Measurements from ENCODE around the gene NADK2. TPM values are rescaled to one million over a fixed set of nuclear protein-coding genes. Genes with fewer than 3 reads are reported as not detected.

Gene NADK2
- total and polyA plus RNA-seq, 2 donors, result 54.5 to 63.2 TPM

DNA sequence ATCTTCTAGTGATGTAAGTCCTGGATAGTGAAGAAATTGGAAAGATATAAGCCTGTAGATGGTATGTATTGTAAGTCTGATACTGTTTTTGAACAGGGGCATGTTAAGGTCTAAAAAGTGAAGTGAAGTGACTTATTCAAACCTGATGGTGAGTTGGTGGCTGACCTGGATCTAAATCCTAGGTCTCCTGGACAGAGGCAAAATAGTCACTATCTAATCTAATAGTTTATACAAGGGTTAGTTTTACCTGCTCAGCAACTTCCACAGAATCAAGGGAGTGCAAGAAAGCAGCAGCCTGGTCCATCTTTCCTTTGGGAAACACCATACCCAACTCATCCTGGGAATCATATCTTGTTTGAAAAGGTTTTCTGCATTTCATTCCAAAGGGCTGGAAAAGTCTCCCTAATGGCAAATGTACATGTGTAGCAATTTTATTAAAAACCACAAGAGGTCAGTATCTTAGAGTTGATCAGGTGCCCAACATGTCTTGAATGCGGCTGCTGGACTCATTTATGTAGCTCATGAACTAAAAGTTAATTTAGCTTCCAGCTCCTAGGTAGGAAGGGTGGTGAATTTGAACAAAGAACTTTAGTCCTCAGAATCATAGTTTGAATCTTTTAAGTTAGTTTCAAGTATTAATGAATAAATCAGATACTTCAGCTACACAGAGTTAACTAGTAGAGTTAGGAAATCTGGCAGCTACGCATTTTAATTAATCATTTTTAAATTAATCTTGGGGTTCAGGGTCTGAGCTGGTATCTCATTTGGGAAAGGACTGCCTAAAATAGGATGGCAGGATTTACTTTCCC lies 63.8 kb downstream of the NADK2 start:
- peaks cover 1% of the 10 kb centered on the region for H3K36me3 ChIP-seq (ENCODE audit: insufficient read depth)
- 49% methylated on average over 2 of the region's 2 CpGs for WGBS

GRCh38 chr5:36177154-36177553 lies 64.6 kb downstream of the NADK2 start:
- H3K27ac ChIP-seq (ENCODE audit: low read depth), result no peak overlapping the region

More for the DNA sequence above, 63.8 kb downstream of the NADK2 start:
- Histone ChIP-seq H3K27ac (ENCODE audit: low read depth) (no peak overlapping the region), H3K4me3 (ENCODE audit: low read depth, low read length) (no peak overlapping the region), H3K4me1 (ENCODE audit: insufficient read depth) (no peaks in the 10 kb centered on the region)
- DNase-seq (ENCODE audit: extremely low spot score), result no peak

GRCh38 chr5:36175043-36175442 lies 66.7 kb downstream of the NADK2 start:
- H3K27ac ChIP-seq (ENCODE audit: low read depth), result no peak overlapping the region
- 87% methylated on average over 5 of the region's 5 CpGs for WGBS
- no peak overlapping the region for H3K4me3 ChIP-seq (ENCODE audit: low read depth, low read length)
- no peaks in the 10 kb centered on the region for H3K4me1 ChIP-seq (ENCODE audit: insufficient read depth)
- no peak for DNase-seq (ENCODE audit: extremely low spot score)
- peaks cover 6% of the 10 kb centered on the region for H3K36me3 ChIP-seq (ENCODE audit: insufficient read depth)

More at GRCh38 chr5:36177154-36177553, 64.6 kb downstream of the NADK2 start:
- Histone ChIP-seq H3K4me3 (ENCODE audit: low read depth, low read length) (no peak overlapping the region), H3K36me3 (ENCODE audit: insufficient read depth) (peaks cover 1% of the 10 kb centered on the region), H3K4me1 (ENCODE audit: insufficient read depth) (no peaks in the 10 kb centered on the region)
- DNase-seq (ENCODE audit: extremely low spot score), result no peak
- WGBS, result 89% methylated on average over 2 of the region's 2 CpGs

GRCh38 chr5:36174119-36174518 lies 67.6 kb downstream of the NADK2 start:
- DNase-seq (ENCODE audit: extremely low spot score), result no peak
- Histone ChIP-seq H3K4me3 (ENCODE audit: low read depth, low read length) (no peak overlapping the region), H3K36me3 (ENCODE audit: insufficient read depth) (peaks cover 6% of the 10 kb centered on the region), H3K4me1 (ENCODE audit: insufficient read depth) (no peaks in the 10 kb centered on the region), H3K27ac (ENCODE audit: low read depth) (no peak overlapping the region)
- 68% methylated on average over 3 of the region's 3 CpGs for WGBS

DNA sequence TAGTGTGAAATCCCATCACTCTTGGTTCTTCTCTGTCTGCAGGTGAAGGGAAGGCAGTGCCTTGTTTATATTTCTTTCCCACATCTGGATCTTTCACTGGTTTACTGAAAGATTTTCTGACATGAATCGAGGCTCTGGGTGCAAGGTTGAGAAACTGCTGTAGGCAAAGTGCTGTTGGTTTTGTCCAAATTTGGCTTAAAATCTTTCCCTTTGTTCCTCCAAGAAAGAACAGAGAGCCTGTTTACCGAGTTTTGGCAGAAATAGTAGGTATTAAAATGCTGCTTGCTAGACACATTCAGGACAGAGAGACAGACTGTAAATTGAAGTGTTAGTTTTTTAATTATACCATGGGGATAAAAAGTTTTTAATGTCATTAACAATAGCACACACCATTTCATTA lies 68.3 kb downstream of the NADK2 start:
- no peaks in the 10 kb centered on the region for H3K4me1 ChIP-seq (ENCODE audit: insufficient read depth)
- no peak overlapping the region for H3K27ac ChIP-seq (ENCODE audit: low read depth)
- H3K36me3 ChIP-seq (ENCODE audit: insufficient read depth), result peaks cover 6% of the 10 kb centered on the region
- WGBS, result 70% methylated on average over 2 of the region's 2 CpGs
- DNase-seq (ENCODE audit: extremely low spot score), result no peak
- H3K4me3 ChIP-seq (ENCODE audit: low read depth, low read length), result no peak overlapping the region

DNA sequence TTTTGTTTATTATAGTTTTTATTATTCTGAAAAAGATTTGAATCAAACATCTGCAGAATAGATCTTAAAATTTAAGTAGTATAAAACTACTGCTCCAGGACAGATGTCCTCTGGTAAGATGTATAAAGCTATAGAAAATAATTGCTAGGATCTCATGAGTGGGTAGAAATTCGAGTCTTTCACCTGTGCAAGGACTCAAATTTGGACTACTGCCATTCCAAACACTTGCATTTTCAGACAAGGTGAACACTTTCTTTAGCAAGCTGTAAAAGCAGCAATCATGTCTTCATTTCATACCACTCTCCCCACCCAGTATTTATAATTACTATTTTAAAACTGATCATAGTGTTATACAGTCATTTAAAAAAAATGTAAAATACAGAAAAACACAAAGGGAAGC lies 69.1 kb downstream of the NADK2 start:
- WGBS, result 83% methylated on average over 1 of the region's 1 CpG
- Histone ChIP-seq H3K4me3 (ENCODE audit: low read depth, low read length) (no peak overlapping the region), H3K27ac (ENCODE audit: low read depth) (no peak overlapping the region), H3K36me3 (ENCODE audit: insufficient read depth) (peaks cover 6% of the 10 kb centered on the region), H3K4me1 (ENCODE audit: insufficient read depth) (no peaks in the 10 kb centered on the region)
- no peak for DNase-seq (ENCODE audit: extremely low spot score)

GRCh38 chr5:36170832-36171424 lies 70.8 kb downstream of the NADK2 start:
- WGBS, result 79% methylated on average over 5 of the region's 5 CpGs
- H3K36me3 ChIP-seq (ENCODE audit: insufficient read depth), result peaks cover 6% of the 10 kb centered on the region

DNA sequence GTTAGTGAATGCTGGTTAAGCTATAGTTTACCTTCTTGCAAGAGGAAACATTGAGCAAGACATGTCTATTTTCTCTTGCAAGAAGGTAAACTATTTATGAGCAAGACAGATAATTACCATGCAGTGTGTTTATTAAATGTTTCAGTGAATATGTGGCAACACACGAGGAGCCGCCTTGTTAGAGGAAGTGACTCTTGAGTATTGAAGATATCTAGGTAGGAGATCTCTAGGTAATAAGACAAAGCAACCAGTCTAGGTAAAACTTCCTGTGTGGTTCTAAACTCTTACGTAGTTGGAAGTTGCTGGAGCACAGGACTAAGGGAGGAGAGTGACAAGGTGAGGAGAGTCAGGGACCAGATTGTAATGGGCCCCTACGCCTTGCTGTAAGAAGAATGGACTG lies 73.0 kb downstream of the NADK2 start:
- DNase-seq (ENCODE audit: extremely low spot score), result no peak
- WGBS, result 89% methylated on average over 4 of the region's 4 CpGs
- H3K36me3 ChIP-seq (ENCODE audit: insufficient read depth), result peaks cover 6% of the 10 kb centered on the region

More at GRCh38 chr5:36170832-36171424, 70.8 kb downstream of the NADK2 start:
- H3K4me1 ChIP-seq (ENCODE audit: insufficient read depth), result no peaks in the 10 kb centered on the region
- H3K27ac ChIP-seq (ENCODE audit: low read depth), result no peak overlapping the region
- H3K4me3 ChIP-seq (ENCODE audit: low read depth, low read length), result no peak overlapping the region
- no peak for DNase-seq (ENCODE audit: extremely low spot score)

GRCh38 chr5:36164461-36164860 lies 77.3 kb downstream of the NADK2 start:
- WGBS, result 94% methylated on average over 4 of the region's 4 CpGs
- peaks cover 2% of the 10 kb centered on the region for H3K36me3 ChIP-seq (ENCODE audit: insufficient read depth)
- H3K4me3 ChIP-seq (ENCODE audit: low read depth, low read length), result no peak overlapping the region
- H3K4me1 ChIP-seq (ENCODE audit: insufficient read depth), result no peaks in the 10 kb centered on the region
- DNase-seq (ENCODE audit: extremely low spot score), result no peak
- H3K27ac ChIP-seq (ENCODE audit: low read depth), result no peak overlapping the region

More for the DNA sequence above, 73.0 kb downstream of the NADK2 start:
- no peaks in the 10 kb centered on the region for H3K4me1 ChIP-seq (ENCODE audit: insufficient read depth)
- H3K4me3 ChIP-seq (ENCODE audit: low read depth, low read length), result no peak overlapping the region
- no peak overlapping the region for H3K27ac ChIP-seq (ENCODE audit: low read depth)

DNA sequence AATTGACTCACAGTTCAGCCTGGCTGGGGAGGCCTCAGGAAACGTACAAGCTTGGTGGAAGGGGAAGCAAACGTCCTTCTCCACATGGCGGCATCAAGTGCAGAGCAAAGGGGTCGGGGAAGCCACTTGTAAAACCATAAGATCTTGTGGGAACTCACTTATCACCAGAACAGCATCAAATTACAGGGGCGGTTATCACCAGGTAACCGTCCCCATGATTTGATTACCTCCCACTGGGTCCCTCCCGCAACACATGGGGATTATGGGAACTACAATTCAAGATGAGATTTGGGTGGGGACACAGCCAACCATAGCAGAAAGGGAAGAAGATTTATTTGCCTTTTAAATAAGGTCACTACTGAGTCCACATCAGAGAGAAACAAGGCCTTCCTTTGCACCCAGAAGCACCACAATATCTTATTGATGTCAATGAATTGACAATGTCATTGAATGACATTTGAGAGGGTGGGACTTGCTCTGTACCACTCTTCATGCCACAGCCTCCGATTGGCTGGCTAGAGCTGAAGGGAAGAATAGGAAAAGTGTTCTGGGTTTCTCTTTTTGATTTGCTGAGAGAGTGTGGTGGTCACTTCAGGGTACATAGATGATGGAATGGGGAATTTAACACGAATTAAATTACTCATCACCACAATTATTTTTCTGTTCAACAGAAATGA lies 78.8 kb downstream of the NADK2 start:
- Histone ChIP-seq H3K36me3 (ENCODE audit: insufficient read depth) (peaks cover 2% of the 10 kb centered on the region), H3K4me1 (ENCODE audit: insufficient read depth) (no peaks in the 10 kb centered on the region), H3K27ac (ENCODE audit: low read depth) (no peak overlapping the region), H3K4me3 (ENCODE audit: low read depth, low read length) (no peak overlapping the region)
- no peak for DNase-seq (ENCODE audit: extremely low spot score)
- 83% methylated on average over 9 of the region's 9 CpGs for WGBS

DNA sequence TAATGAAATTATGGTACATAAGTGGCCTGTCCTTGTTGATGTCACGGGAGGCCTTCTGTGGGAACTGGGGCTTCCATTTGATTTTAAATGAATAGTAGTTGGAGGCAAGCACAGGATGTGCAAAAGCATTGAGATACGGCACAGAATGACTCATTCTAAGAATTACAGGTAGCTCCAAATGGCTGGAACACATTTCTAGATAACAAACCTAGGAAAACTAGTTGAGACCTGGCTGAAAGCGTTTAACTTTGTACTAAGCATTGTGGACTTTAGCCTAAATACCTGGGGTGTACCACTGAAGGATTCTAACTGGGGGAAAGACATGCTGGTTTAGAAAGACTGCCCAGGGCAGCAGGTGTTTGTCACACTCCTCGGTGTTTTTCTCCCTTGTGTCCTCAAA lies 80.4 kb downstream of the NADK2 start:
- no peaks in the 10 kb centered on the region for H3K36me3 ChIP-seq (ENCODE audit: insufficient read depth)
- no peaks in the 10 kb centered on the region for H3K4me1 ChIP-seq (ENCODE audit: insufficient read depth)
- 87% methylated on average over 4 of the region's 4 CpGs for WGBS
- no peak overlapping the region for H3K27ac ChIP-seq (ENCODE audit: low read depth)
- peak; percentile 35 for DNase-seq (ENCODE audit: extremely low spot score)
- H3K4me3 ChIP-seq (ENCODE audit: low read depth, low read length), result no peak overlapping the region

DNA sequence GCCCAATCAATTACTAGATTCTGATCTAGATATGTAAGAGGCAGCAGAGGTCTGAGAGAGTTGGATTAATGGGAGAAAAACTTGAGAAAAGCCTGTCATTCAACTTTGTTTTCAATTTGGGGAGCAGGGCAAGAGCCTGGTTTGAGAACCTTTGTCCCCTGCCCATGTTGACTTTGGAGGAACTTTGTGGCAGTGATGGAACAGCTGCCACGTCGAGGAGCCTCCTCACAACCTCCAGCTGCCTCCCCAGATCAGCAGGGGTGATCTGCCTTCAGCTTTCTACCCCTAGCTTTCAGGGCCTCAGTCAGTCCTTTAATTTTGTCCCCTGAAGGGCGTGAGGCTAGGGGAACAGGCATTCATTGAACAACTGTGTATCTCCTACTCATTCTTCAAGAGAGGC lies 81.1 kb downstream of the NADK2 start:
- H3K36me3 ChIP-seq (ENCODE audit: insufficient read depth), result no peaks in the 10 kb centered on the region
- no peak overlapping the region for H3K4me3 ChIP-seq (ENCODE audit: low read depth, low read length)
- no peak for DNase-seq (ENCODE audit: extremely low spot score)
- no peak overlapping the region for H3K27ac ChIP-seq (ENCODE audit: low read depth)
- H3K4me1 ChIP-seq (ENCODE audit: insufficient read depth), result no peaks in the 10 kb centered on the region
- WGBS, result 88% methylated on average over 3 of the region's 3 CpGs

DNA sequence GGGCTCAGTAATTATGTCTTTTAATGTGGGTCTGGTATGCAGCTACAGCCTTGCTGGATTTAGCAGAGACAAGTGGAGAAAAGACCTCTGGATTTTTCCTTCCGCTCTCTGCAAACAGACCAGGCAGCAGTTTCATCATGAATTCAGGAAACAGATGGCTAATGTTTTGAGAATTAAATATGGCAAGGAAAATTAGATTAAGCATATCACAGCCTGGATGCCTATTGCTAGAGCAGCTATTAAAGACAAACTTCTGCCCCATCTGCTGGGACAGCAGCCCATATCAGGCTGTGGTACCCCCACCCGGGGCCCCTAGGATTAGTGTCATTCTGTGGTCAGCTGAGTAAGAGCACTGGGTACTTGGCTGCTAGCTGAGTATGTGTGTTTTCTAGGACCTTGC lies 83.6 kb downstream of the NADK2 start:
- Histone ChIP-seq H3K27ac (ENCODE audit: low read depth) (no peak overlapping the region), H3K4me1 (ENCODE audit: insufficient read depth) (no peaks in the 10 kb centered on the region), H3K36me3 (ENCODE audit: insufficient read depth) (no peaks in the 10 kb centered on the region), H3K4me3 (ENCODE audit: low read depth, low read length) (no peak overlapping the region)
- 62% methylated on average over 2 of the region's 2 CpGs for WGBS
- no peak for DNase-seq (ENCODE audit: extremely low spot score)

DNA sequence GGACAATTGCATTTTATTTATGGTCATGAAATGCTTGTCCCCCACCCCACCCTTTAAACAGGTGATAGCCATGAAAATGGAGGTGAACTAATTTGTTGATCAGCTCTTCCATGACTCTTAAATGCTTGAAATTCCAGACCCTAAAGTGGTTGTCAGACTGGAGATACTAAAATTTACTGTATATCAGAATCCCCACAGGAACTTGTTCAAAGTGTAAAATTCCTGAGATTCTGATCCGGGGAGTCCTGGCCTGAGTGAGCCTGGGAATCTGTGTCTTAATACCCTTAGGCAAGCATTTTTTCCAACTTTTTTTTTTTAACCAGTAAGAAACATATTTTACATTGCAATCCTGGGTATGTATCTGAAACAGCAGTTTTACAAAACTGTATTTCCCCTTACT lies 85.1 kb downstream of the NADK2 start:
- DNase-seq (ENCODE audit: extremely low spot score), result no peak
- no peaks in the 10 kb centered on the region for H3K36me3 ChIP-seq (ENCODE audit: insufficient read depth)
- 27% methylated on average over 1 of the region's 1 CpG for WGBS
- no peak overlapping the region for H3K4me3 ChIP-seq (ENCODE audit: low read depth, low read length)
- H3K27ac ChIP-seq (ENCODE audit: low read depth), result no peak overlapping the region
- no peaks in the 10 kb centered on the region for H3K4me1 ChIP-seq (ENCODE audit: insufficient read depth)
